ENCODE data around the gene KRT33A.

Gene KRT33A

DNA sequence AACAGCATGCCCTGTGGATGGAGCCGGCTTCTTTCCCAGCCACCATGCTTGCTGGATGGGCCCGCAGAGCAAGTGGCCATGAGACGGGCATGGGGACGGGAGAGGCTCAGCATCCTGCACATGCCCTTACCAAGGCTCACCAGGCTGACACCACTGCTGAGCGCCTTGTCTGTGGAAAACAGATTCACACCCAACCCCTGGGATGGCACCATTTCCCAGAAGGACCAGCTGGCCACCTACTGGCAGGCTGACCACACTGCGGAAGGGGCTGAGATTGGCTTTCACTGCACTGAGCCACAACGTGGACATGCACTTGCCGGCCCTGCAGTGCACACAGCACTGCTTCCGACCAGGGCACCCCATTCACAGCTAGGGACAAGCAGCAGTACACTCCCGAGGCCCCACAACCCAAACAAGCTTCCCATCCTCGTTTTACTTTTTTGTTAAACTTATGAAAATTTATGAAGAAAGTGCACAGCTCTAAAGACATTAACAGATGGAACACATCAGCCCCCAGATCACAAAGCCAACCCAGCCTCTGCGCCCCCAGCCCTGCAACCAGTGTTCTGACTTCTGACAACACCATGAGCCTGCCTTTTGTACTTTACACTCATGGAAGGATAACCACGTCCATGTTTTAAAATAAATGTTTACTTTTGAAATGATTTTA is 21.2 kb downstream of the KRT33A start:
- peak; percentile 17 for DNase-seq (ENCODE audit: low read depth)

DNA sequence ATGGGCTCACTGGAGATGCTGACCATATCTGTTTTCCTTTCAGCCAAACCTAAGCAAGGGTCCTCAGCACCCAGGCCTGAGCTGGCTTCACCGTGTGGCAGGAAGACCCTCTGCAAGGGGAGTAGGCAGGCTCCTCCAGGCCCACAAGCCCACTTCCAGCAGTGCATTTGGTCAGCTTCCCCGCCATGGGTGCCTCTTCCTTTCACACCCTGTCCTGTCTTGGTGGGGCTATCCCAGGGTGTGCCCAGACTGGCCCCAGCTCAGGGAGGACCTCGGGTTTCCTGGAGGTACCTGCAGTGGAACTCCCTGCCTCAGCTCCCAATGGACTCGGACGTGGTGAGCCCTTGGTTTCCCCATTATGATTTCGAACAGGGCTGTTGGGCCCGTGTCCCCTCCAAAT is 22.4 kb downstream of the KRT33A start:
- no peak for DNase-seq (ENCODE audit: low read depth)

DNA sequence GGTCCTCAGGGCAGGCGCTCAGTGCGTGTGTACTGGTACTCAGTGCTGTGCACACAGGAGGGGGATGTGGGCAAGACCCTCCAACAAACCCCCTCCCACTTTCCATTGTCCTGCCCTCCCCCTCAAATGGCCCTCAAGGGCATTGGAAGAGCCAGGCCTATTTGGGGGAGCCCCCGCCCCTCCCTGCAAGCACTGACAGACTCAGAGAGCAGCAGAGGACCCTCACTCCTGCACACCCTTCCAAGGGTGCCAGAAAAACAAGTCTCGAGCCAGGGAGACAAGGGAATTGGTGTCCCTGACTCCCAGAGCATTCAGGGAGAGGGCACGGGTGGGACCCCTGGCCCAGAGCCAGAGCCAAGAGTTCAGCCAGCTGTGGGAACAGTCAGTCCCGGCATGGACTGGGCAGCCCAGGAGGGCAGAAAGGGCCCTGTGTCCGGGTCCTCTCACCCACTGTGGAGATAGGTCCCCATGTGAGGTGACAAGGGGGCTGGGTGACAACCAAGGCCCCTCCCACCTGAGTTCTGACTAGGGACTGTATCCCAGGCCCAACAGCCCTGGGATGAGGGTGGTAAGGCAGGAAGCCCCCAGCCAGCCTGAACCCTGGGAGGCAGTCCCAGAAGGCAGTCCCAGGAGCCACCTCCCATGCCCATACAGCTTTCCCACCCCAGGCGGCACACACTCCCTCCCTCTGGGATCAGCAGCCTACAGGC is 23.1 kb downstream of the KRT33A start:
- DNase-seq (ENCODE audit: low read depth) = no peak

DNA sequence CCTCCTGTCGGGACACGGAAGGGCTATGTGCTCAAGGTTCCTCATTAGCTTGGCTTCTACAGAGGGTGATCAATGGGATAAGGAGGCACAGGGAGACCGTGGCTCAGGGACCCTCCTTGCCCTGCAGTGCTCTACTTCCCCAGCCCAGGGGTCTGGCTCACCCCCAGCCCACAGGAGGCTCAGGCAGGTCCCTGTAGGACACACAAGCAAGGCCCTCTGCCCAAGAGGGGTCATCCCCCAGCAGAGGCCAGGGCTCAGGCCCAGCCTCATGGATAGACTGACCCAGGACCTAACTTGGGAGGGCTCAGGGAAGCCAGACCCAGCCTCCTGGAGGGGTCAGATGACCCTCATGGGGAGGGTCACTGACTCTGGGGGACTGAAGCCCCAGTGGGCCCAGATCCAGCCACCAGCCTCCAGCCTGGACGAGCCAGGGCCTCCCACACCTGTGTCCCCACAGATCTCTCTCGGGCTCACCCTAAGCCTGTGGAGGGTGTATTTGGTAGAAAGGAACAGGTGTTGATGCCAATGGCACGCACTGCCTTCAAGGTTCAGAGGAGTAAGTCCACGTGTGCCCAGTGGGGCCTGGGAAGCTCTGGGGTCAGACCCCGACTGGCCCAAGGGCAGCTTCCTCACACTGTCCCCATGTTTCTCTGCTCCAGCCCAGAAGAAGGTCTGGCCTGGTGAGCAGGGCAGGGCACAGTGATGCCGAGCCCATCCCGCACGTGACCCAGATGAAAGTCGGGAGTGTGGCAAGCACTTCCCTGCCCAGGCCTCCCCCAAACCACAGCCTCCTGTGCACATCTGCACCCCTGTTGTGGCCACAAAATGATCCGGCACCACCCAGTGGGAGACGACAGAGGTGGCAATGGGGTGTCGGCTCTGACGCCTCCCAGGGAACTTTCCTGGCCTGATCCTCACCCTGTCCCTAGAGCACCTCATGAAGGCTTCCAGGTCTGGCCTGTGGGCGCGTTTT is 24.2 kb downstream of the KRT33A start:
- no peak for DNase-seq (ENCODE audit: low read depth)

DNA sequence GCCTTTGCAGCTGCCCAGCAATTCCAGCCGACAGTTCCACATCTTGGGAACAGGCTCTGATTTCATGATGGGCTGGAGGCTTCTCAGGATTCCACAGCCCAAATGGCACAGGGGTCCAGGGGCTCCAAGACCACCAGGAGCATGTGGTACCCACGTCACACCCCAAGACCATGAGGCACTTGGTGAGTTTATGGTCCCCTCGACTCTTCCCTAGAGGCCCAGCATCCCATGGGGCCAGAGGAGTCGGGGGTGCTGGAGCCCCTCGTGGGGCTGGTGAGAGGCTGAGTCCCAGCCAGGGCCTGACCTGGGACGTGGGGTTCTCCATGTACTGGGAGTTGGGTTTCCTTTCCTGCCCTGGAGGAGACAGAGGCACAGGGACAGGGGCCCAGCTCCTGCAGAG is 25.0 kb downstream of the KRT33A start:
- no peak for DNase-seq (ENCODE audit: low read depth)

DNA sequence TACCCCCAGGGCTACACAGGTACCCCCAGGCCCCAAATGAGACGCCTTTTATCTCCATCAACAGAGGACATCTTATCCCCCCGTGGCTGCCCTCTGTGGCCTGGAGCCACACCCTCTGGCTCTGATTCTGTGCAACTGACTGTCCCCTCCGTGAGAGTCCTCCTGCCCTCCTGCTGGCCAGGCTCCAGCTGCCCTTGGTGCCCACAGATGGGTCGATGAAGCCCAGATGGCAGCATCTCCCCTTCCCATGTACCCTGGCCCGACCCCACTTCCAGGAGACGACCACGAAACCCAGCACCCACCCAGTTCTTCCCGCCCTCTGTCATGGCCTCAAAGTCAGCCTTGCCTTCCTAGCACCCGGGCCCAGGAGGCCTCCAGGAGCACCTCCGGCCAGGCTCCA is 25.5 kb downstream of the KRT33A start:
- DNase-seq (ENCODE audit: low read depth) = no peak

DNA sequence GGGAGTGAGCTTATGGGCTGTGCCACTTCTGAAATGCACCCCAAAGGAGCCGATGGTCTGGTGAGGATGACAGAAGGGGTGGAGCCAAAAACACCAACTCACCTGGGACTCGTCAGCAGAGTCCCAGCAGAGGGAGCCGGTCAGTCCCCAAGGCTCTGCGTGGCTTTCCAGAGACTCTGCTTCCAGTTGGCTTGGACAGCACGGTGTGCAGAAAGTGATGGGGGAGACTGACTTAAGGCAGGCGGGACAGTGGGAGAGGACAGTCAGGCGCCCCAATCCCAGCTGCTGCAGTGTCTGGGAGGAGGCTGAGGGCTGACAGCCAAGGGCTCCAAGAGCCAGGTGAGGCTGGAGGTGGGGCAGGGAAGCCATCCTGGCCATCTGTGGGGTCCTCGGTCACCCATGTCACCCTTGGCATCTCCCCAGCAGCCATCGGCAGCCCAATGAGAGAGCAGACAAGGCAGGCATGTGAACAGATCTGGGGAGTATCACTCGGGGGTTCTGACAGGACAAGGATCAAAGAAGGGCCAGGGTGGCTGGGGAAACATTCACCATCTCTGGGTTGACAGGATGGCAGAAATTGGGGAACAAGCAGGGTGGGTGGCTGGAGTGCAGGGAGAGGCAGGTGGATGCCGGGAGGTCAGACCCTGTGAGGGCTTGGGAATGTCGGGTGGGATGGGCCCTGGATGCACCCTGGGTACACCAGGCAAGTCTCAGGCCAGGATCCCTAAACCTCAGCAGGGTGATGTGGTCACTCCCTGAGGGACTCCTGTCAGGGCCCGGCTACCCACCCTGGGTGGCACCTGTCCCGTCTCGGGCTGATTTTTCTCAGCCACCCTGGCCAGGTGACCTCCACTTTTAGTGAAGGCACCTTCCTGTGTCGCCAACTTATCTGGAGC is 26.2 kb downstream of the KRT33A start:
- no peak for DNase-seq (ENCODE audit: low read depth)

DNA sequence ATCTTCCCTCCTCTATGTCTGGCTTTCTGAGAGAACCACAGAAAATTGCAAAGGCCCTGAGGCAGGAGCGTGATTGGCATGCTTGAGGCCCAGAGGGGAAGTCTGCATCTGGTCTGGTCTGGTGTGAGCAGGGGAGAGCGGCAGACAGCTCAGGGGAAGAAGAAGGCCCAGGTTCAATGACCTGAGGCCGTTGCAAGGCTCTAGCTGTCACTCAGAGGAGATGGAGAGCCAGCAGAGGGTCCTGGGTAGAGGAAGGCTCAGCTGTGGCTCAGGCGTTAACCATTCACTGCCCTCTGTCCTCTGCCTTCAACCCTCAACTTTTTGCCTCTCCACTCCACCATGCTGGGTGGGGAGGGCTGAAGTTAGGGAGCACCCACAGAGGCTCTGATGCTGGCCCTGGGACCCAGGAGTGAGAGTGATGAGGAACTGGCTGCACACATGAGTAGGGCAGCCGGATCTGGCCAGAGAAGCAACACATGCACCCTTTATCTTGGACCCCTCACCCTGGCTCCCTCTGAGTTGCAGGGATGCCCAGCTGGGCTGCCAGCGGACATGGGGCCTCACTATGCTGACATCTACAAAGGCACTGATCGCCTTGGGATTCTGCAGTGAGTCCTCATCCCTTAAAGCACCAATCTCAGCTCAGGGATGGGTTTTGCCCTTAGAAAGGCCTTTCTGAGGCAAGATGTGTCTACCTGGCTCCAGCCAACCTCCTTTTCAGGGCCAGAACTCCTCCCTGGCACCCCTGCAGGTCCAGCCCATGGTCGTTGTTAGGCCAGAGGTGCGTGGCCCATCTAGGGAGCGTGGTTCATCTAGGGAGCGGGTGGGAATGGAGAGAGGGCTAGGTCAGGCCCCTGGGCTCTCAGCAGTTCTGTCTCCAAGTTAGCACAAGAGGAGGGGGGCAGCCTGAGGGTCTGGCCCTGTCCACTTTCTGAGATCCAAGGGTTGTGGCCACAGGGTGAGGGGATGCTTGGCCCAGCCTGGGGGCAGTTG is 27.4 kb downstream of the KRT33A start:
- no peak for DNase-seq (ENCODE audit: low read depth)

DNA sequence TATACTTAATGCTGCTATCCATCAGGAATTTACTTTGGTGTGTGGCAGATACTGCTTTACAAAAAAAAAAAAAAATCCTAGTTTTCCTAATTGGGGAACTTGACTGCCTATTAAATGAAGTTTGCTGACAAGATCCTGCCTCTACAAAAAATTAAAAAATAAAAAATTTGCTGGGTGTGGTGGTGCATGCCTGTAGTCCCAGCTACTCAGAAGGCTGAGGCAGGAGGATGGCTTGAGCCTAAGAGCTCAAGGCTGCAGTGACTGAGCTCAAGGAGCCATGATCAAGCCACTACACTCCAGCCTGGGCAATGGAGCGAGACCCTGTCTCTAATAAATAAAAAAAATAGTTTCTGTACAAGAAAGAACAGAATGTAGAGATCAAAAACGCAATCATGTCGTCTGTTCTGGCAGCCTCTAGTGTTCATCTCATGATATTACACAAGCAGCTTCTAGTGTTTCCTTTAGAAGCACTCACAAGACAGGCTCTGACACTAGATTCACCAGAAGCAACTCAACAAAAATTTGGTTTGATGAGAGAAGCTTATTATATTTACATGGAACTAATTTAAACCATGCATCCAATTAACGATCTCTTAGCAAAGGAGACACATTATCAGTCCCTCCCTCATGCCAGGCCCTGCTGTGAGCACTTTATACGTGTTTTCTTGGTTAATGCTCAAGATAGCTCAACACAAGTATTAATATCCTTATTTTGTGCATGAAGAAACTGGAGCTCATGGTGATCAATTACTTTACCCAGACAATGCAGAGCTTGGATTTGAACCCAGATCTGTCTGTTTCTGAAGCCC is 28.3 kb downstream of the KRT33A start:
- DNase-seq (ENCODE audit: low read depth) = peak; percentile 35

DNA sequence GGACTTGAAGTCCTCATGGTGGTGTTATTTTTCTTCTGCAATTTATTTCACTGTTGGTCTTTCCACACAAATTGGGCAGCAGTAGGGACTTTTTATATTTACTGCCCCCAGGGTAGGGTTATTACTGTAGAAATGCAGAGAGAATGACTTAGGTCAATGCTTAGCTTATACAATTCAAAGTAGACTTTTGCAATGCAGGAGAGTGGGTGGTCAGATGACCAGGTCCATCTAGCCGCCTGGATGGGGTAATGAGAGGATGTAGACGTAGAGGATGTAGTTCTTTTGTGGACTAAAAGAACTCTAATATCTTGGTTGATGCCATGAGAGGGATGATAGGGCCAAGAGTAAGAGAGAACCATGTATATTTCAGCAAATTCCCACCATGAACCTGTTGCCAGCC is 32.4 kb downstream of the KRT33A start:
- no peak for DNase-seq (ENCODE audit: low read depth)

DNA sequence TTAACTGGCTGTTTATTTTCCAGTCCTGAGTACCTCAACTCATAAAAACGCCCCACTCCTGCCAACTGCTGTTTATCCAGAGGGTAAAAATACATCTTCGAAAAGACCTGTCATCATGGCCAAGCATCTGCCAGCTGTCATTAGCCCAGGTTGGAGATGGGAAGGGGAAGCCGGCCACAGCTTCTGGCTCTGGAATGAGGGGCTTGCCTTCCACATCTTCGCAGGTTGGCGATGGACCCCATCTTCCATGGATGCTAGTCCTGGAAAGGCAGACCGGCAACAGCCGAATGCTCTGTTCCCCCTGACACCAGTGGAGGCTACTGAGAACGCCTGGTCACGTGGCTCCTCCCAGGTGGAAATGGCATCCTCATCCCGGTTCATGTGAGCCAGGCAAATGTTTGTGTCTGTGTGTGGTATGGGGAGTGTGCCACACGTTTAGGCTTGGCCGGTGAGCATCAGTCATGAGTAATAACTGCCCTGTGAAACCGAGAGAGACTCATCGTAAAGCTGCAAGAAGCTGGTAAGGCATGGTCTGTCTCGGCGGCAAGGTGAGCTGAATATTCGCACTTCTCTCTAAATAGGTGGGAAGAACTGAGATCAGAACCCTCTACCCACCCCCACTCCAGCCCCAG is 34.7 kb downstream of the KRT33A start:
- no peak for DNase-seq (ENCODE audit: low read depth)

DNA sequence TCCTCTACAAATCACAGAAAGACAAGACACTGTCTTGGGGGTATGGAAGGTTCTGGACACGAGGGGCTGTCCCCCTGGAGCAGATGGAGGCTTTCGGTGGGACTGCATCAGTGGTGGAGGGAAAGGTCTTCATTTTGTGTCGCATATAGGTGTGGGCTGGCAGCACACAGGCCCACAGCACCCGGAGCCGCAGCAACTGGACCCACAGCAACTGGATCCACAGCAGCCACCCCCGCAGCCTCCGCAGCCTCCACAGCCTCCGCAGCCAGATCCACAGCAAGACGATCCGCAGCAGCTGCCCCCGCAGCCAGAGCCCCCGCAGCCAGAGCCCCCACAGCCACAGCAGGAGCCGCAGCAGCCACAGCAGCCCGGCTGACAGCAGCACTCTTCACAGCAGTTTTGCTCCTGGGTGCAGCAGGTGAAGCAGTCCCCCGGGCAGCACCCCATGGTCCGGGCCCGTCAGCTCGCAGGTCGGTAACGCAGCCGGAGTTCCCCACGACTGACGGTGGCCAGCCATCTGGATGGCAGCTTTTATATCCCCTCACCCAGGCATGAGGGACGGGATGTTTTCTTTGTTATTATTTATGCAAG is 35.3 kb downstream of the KRT33A start, which contains the start of gene KRTAP17-1:
KRTAP17-1 (minus strand) TSS at position 507 of the 591 bp plus-strand sequence; CDS start at position 447, 60 bp downstream.
- no peak for DNase-seq (ENCODE audit: low read depth)

DNA sequence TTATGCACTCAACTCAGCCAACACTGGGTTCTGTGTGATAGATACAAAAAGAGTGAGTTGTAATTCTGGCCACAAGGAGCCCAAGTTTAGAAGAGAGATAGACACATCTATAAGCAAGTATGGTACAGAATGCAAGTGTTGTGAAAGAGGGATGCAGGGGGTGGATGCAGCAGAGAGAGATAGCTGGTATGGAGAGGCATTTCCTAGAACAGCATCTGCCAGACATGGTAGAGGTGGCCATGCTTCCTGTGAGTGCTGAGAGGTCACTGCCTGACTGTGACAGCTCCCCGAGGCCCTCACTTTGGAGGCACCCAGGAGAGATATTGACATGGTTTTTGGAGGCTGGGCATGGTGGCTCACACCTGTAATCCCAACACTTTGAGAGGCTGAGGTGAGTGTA is 39.5 kb downstream of the KRT33A start:
- DNase-seq (ENCODE audit: low read depth) = no peak

DNA sequence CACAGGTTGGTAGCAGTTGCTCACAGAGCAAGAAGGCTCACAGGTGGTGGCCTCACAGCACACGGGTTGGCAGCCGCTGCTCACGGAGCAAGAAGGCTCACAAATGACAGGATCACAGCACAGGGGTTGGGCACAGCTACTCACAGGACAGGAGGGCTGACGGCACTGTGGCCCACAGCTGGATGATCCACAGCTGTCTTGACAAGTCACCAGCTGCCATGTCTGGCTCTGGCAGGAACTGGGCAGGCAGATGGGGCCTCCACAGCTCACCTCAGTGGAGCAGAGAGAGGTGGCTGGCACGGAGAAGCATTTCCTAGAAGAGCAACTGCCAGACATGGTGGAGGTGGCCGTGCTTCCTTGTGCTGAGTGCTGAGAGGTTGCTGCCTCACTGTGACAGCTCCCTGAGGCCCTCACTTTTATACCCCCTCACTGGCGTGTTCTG is 41.7 kb downstream of the KRT33A start, which contains the start of gene KRTAP16-1:
KRTAP16-1 (minus strand) TSS at position 392 of the 442 bp plus-strand sequence; CDS start at position 336, 56 bp downstream.
- no peak for DNase-seq (ENCODE audit: low read depth)

DNA sequence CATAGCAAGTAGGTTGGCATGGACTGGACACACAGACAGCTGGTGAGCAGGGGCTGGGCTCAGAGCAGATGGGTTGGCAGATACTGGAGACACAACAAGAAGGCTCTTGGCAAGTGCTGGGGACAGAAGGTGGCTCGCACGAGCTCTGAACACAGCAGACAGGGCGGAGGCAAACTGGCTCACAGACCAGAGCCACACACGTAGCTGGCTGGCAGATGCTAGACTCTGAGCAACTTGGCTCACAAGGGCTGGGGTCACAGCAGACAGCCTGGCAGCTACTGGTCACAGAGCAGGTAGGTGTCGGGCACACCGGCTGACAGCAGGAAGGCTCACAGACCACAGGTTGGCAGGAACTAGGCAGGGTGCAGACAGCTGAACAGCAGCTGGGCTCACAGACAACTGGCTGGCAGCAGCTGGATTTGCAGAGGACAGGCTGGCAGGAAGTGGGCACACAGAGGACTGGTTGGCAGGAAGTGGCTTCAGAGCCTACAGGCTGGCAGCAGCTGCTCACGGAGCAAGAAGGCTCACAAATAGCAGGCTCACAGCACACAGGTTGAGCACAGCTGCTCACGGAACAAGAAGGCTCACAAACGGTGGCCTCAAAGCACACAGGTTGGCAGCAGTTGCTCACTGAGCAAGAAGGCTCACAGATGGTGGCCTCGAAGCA is 42.2 kb downstream of the KRT33A start:
- no peak for DNase-seq (ENCODE audit: low read depth)

DNA sequence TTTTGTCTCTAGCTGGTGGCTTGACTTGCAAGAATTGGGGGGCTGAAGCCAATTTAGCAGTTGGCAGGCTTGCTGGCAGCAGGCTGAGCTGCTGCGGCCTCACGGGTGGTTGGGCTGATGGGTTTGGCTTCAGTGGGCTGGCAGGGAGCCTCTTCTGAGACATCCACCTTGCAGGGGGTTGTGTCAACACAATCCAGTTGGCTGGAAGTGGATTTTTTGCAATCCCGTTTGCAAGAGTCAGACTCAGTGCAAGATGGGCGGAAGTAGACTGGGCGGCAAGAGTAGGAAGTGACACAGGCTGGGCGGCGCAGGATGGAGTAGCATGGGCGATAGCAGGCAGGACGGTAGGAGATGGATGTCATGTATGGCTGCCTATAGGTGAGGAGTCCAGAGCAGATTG is 43.0 kb downstream of the KRT33A start:
- peak; percentile 5 for DNase-seq (ENCODE audit: low read depth)

DNA sequence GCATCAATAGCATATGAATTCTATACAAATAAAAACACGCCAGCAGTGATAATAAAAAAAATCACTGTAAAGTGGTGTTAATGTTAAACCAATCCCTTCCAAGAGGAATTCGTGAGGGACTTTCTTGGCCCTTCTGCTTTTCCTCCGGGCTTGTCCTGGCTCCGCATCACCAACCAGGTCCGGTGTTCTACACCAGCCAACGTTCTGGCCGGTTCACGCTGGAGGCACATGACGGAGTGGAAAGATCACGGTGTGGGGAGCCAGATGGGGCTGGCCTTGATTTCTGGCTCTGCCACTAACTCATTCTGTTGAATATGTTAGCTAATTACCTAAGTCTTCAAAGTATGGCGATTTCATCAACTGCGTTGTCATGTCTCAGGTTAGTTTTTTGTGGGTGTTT is 46.5 kb downstream of the KRT33A start:
- no peak for DNase-seq (ENCODE audit: low read depth)

DNA sequence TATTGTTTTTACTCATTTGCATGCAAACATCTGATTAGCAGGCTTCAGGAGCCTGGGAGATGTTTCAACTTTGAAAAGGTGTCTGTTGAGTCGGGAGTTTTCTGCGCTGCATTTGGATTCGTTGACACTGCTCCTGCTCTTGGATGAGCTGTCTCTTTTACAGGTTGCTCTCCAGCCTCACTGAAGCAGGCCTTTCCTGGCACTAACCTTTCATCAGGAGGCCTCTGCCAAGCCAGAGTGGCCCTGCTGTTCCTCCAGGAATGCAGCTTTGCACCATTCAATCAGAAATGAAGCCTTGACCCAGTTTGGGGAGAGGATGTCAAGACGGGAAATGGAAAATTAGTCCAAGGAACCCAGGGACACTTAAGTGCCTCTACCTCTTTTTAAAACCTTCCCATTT is 47.6 kb downstream of the KRT33A start:
- no peak for DNase-seq (ENCODE audit: low read depth)
